Muscle layer of colon (tissue), 2 donors: Measurements from ENCODE around the gene ICA1.

Experiments used
- H3K27ac ChIP-seq: one replicate; pipeline ENCODE4 v1.7.0; 2013; ENCODE audit warnings: low read depth, mild to moderate bottlenecking, low read length, moderate library complexity
- H3K27me3 ChIP-seq, 2 donors: one replicate each; pipeline ENCODE4 v1.7.0; 2013; ENCODE audit warnings: low read length in 2 of 2, mild to moderate bottlenecking in 2 of 2; ENCODE audit not compliant: insufficient read depth in 2 of 2, control insufficient read depth in 1 of 2
- H3K36me3 ChIP-seq: one replicate; pipeline ENCODE4 v1.7.0; 2013; ENCODE audit warnings: mild to moderate bottlenecking, low read length; ENCODE audit not compliant: insufficient read depth
- H3K4me1 ChIP-seq: one replicate; pipeline ENCODE4 v1.7.0; 2013; ENCODE audit warnings: mild to moderate bottlenecking, low read length; ENCODE audit not compliant: insufficient read depth
- H3K4me3 ChIP-seq, 2 donors: one replicate each; pipeline ENCODE4 v1.7.0; 2013; ENCODE audit warnings: low read length in 2 of 2, low read depth in 1 of 2, mild to moderate bottlenecking in 1 of 2, moderate library complexity in 1 of 2
- H3K9ac ChIP-seq: one replicate; pipeline ENCODE4 v1.7.0; 2013; ENCODE audit warnings: low read length
- H3K9me3 ChIP-seq: one replicate; pipeline ENCODE4 v1.7.0; 2013; ENCODE audit warnings: mild to moderate bottlenecking, low read length
- donor health status: abdominal sarcoma.
- donor health status: Adenocarcinoma of cecum.

Gene ICA1

DNA sequence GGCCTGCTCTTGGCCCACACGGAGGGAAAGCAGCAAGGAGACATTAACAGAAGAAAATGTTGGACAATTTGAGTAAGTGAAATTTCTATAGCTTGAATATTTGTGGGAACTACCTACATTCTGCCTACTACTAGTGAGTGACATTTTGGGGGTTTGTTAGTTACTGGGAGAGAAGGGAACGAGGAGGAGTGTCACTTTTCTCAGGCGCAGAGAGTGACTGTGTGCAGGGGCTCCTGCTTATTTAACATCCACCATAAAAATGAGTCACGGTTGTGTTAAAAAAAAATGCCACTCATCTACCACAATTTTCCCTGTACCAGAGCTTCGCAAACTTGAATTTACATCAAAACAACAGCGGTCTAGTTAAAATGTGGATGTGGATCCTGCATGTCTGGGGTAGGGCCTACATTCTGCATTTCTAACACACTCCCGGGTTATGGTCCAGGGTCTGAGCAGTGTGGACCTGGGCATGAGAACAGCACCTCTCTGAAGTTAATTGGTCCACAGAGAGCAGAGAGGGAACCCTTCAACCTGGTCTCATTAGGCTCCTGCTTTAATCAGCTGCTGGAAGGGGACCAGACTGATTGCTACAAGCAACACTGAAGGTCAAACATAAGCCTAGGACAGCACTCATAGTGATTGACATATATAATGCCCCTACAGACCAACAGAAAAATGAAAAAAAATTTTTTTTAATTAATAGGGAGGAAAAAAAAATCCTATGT lies 41.4 kb downstream of the ICA1 start:
- Histone ChIP-seq H3K27me3 (no peaks in the 10 kb centered on the region), H3K4me1 (no peaks in the 10 kb centered on the region), H3K27ac (no peak overlapping the region), H3K9ac (no peak overlapping the region), H3K9me3 (no peaks in the 10 kb centered on the region), H3K4me3 (no peak overlapping the region), H3K36me3 (no peaks in the 10 kb centered on the region)

- no peak overlapping the region for H3K27ac ChIP-seq
- no peak overlapping the region for H3K4me3 ChIP-seq
- H3K36me3 ChIP-seq, result no peaks in the 10 kb centered on the region
- no peak overlapping the region for H3K9ac ChIP-seq
- no peaks in the 10 kb centered on the region for H3K9me3 ChIP-seq
- H3K4me1 ChIP-seq, result peaks cover 16% of the 10 kb centered on the region
- no peaks in the 10 kb centered on the region for H3K27me3 ChIP-seq
Measured at GRCh38 chr7:8217200-8218068, 44.5 kb downstream of the ICA1 start.

GRCh38 chr7:8216334-8216690 lies 45.7 kb downstream of the ICA1 start:
- H3K27ac ChIP-seq, result no peak overlapping the region

GRCh38 chr7:8215648-8216333 lies 46.2 kb downstream of the ICA1 start:
- Histone ChIP-seq H3K9ac (no peak overlapping the region), H3K27me3 (no peaks in the 10 kb centered on the region), H3K4me3 (no peak overlapping the region), H3K9me3 (no peaks in the 10 kb centered on the region), H3K36me3 (no peaks in the 10 kb centered on the region), H3K27ac (no peak overlapping the region), H3K4me1 (peaks cover 28% of the 10 kb centered on the region)

More at GRCh38 chr7:8216334-8216690, 45.7 kb downstream of the ICA1 start:
- no peak overlapping the region for H3K9ac ChIP-seq
- no peaks in the 10 kb centered on the region for H3K36me3 ChIP-seq
- H3K27me3 ChIP-seq, result no peaks in the 10 kb centered on the region
- H3K4me1 ChIP-seq, result peaks cover 26% of the 10 kb centered on the region
- no peaks in the 10 kb centered on the region for H3K9me3 ChIP-seq
- H3K4me3 ChIP-seq, result no peak overlapping the region

DNA sequence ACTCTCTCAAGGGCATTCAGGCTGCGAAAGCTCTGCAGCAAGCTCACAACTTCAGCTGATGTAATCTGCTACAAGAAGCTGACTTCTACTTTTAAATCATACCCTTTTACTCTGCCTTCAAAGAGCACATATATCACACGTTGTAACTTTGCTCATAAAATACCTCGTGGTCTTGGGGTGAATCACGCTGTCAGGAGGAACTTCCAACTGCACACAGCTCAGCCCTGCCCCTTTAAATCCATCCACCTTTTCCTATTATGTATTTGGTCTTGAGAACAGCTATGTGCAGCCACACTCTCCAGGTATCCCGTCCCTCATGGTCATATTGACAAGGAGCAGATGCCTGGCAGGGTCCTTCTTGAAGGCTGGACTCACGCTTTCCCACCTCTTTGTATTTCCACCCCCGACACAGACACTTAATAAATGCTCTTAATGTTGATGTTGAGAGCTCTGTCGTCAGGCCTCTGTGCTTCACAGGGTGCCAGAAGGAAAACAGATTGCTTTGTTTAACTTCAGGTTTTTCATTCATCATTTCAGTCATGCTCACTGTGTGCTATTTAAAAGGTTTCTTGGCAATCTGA lies 47.6 kb downstream of the ICA1 start:
- Histone ChIP-seq H3K4me3 (no peak overlapping the region), H3K4me1 (peaks cover 28% of the 10 kb centered on the region), H3K36me3 (no peaks in the 10 kb centered on the region), H3K9me3 (no peaks in the 10 kb centered on the region), H3K27ac (peak overlapping the region; percentile 35), H3K9ac (no peak overlapping the region), H3K27me3 (no peaks in the 10 kb centered on the region)

GRCh38 chr7:8213381-8213780 lies 48.6 kb downstream of the ICA1 start:
- Histone ChIP-seq H3K4me1 (peaks cover 28% of the 10 kb centered on the region), H3K4me3 (no peak overlapping the region), H3K9ac (no peak overlapping the region), H3K36me3 (no peaks in the 10 kb centered on the region), H3K27ac (no peak overlapping the region), H3K27me3 (no peaks in the 10 kb centered on the region), H3K9me3 (no peaks in the 10 kb centered on the region)

GRCh38 chr7:8212638-8213037 lies 49.3 kb downstream of the ICA1 start:
- Histone ChIP-seq H3K9ac (no peak overlapping the region), H3K4me3 (no peak overlapping the region), H3K36me3 (no peaks in the 10 kb centered on the region), H3K9me3 (no peaks in the 10 kb centered on the region), H3K4me1 (peaks cover 28% of the 10 kb centered on the region), H3K27me3 (no peaks in the 10 kb centered on the region), H3K27ac (no peak overlapping the region)

DNA sequence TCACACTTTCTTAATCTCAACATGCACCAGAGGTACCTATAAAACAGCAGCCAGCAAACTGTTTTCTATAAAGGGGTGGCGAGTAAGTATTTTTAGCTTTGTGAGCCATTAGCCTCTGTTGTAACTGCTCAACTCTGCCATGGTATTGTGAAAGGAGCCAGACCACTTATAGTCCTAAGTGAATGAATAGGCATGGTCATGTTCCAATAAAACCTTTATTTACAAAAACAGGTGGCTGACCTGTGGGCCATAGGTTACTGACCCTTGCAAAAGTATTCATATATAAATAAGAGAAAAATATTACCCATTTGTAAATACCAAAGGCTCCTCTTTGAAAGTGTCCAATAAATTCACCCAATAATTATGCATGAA lies 50.3 kb downstream of the ICA1 start:
- Histone ChIP-seq H3K9me3 (no peaks in the 10 kb centered on the region), H3K27me3 (no peaks in the 10 kb centered on the region), H3K4me1 (peaks cover 28% of the 10 kb centered on the region), H3K4me3 (no peak overlapping the region), H3K9ac (no peak overlapping the region), H3K36me3 (no peaks in the 10 kb centered on the region), H3K27ac (no peak overlapping the region)

- no peaks in the 10 kb centered on the region for H3K36me3 ChIP-seq
- H3K4me1 ChIP-seq, result peaks cover 28% of the 10 kb centered on the region
- no peak overlapping the region for H3K9ac ChIP-seq
- H3K9me3 ChIP-seq, result no peaks in the 10 kb centered on the region
- H3K27ac ChIP-seq, result no peak overlapping the region
- H3K4me3 ChIP-seq, result no peak overlapping the region
- no peaks in the 10 kb centered on the region for H3K27me3 ChIP-seq
Measured at GRCh38 chr7:8210845-8211724, 50.9 kb downstream of the ICA1 start.

DNA sequence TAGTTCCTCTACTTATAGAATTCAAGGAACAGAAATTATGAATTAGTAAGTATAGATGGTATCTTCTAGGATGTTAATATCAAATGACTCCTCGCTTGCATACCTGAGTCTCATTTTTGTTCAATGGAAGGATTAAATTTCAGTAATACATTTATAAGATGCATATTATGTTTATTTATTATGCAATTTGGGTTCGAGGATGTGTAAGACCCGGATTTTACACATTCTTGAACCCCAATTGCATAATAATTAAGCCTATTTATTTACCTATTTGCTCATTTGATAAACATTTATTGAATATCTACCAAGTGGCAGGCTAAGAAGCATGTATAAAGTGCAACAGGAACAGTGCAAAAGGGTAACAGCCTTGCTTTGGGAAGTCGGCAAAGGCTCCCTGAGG lies 52.6 kb downstream of the ICA1 start:
- Histone ChIP-seq H3K9me3 (no peaks in the 10 kb centered on the region), H3K36me3 (no peaks in the 10 kb centered on the region), H3K9ac (no peak overlapping the region), H3K27ac (no peak overlapping the region), H3K27me3 (no peaks in the 10 kb centered on the region), H3K4me1 (peaks cover 26% of the 10 kb centered on the region), H3K4me3 (no peak overlapping the region)
